Ascending aorta (tissue), 2 donors: ENCODE measurements around the gene VWF. TPM values are rescaled to one million over a fixed set of nuclear protein-coding genes. Genes with fewer than 3 reads are reported as not detected.
"Not testable (repeated sequence)": the region's sequence is repeated elsewhere in the genome, so short reads cannot be mapped to it uniquely, and the experiment has no call there.

Source experiments
- DNase-seq, 2 donors: peaks; one replicate each; pipeline ENCODE4 v3.0.0-alpha.2; 2019; ENCODE audit warnings: low spot score in 2 of 2
- H3K27ac ChIP-seq, 2 donors: fragments of 200-600 bp; sonication (generic); one replicate each; pipeline ENCODE4 v1.5.1; 2016 to 2017; ENCODE audit warnings: mild to moderate bottlenecking in 1 of 2
- H3K27me3 ChIP-seq: fragments of 200-600 bp; sonication (generic); one replicate; pipeline ENCODE4 v1.5.1; 2017
- H3K36me3 ChIP-seq, 2 donors: fragments of 200-600 bp; sonication (generic); one replicate each; pipeline ENCODE4 v1.5.1; 2016
- H3K4me1 ChIP-seq, 2 donors: fragments of 200-600 bp; sonication (generic); one replicate each; pipeline ENCODE4 v1.5.1; 2016 to 2017; ENCODE audit warnings: mild to moderate bottlenecking in 1 of 2
- H3K4me3 ChIP-seq, 2 donors: fragments of 200-600 bp; sonication (generic); one replicate each; pipeline ENCODE4 v1.5.1; 2016 to 2017; ENCODE audit warnings: mild to moderate bottlenecking in 1 of 2
- H3K9me3 ChIP-seq, 2 donors: fragments of 200-600 bp; sonication (generic); one replicate each; pipeline ENCODE4 v1.5.1; 2016
- intact Hi-C: fragments of 100-400 bp; cut with DNase I; formaldehyde crosslinking; loops from one replicate; pipeline ENCODE4 v1.15.1; 2023
- total RNA-seq: library from RNA; depleted of rRNA; stranded (reverse); fragments of >200 nt; gene quantifications from one replicate; pipeline ENCODE4 v1.1.0, GENCODE V29; 2016
- TF ChIP-seq, protein P1 (sequence below), 3 experiments: fragments of 200-600 bp in 2 of 3; fragments of 450-650 bp in 1 of 3; sonication (generic) in 2 of 3; IDR thresholded peaks; one replicate each; pipeline ENCODE4 v1.5.1; 2016 to 2019; ENCODE audit warnings: antibody characterized with exemption in 3 of 3, mild to moderate bottlenecking in 1 of 3, moderate library complexity in 1 of 3

VWF gene
- total RNA-seq, 1 donor from 2014 or later: 1,026 TPM

DNA sequence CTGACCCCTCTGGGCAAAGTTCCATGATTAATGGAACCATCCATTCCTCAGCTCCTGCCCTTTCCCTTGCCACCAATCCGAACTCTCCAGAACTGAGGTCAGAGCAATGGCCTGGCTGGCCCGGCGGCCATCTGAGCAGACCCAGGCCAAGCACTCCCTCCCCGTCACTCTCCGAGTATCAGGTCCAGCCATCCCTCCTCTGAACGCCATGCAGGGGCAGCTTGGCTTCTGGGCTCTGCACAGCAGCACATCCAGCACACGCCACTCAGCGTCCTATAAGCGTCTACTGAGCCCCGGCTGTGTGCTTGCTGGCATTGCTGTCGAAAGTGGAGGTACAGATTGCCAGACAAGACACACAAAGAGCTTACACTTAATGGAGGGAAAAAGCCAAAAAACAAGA is 34.3 kb upstream of the VWF start:
- H3K4me3 ChIP-seq: no peak overlapping the region
- H3K36me3 ChIP-seq: no peaks in the 10 kb centered on the region
- DNase-seq: peak in 1 of 2 donors; percentile 60
- H3K9me3 ChIP-seq: no peaks in the 10 kb centered on the region
- intact Hi-C loops: no loop called here
- H3K4me1 ChIP-seq: no peaks in the 10 kb centered on the region
- H3K27ac ChIP-seq: no peak overlapping the region
- TF ChIP-seq, protein P1, sequence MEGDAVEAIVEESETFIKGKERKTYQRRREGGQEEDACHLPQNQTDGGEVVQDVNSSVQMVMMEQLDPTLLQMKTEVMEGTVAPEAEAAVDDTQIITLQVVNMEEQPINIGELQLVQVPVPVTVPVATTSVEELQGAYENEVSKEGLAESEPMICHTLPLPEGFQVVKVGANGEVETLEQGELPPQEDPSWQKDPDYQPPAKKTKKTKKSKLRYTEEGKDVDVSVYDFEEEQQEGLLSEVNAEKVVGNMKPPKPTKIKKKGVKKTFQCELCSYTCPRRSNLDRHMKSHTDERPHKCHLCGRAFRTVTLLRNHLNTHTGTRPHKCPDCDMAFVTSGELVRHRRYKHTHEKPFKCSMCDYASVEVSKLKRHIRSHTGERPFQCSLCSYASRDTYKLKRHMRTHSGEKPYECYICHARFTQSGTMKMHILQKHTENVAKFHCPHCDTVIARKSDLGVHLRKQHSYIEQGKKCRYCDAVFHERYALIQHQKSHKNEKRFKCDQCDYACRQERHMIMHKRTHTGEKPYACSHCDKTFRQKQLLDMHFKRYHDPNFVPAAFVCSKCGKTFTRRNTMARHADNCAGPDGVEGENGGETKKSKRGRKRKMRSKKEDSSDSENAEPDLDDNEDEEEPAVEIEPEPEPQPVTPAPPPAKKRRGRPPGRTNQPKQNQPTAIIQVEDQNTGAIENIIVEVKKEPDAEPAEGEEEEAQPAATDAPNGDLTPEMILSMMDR (IDR thresholded peaks at IDR 0.05): no peak
- no peaks in the 10 kb centered on the region for H3K27me3 ChIP-seq

DNA sequence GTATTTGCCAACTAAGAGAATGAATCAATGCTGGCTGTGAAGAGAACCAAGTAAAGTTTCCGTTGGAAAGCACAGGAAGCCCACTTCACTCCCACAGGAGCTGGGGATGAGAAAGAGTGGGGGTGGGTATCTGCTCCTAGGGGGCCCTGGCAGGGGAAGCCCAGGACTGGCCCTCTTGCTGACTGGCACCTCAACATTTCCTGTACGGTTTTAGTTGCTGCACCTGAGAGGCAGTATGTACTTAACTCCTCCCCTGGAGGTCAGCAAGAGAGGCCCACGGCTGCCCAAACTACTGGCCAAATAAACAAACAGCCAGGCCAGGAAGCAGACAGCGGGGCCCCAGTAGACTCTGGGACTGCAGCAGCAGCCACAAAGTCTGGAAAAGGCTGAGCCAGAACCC is 33.8 kb upstream of the VWF start:
- Histone ChIP-seq H3K4me1 (no peaks in the 10 kb centered on the region), H3K4me3 (no peak overlapping the region), H3K27me3 (no peaks in the 10 kb centered on the region), H3K36me3 (no peaks in the 10 kb centered on the region), H3K27ac (no peak overlapping the region), H3K9me3 (no peaks in the 10 kb centered on the region)
- peak in 1 of 2 donors; percentile 42 for DNase-seq
- TF ChIP-seq, protein P1 (IDR thresholded peaks at IDR 0.05): no peak
- intact Hi-C loops: no loop called here

DNA sequence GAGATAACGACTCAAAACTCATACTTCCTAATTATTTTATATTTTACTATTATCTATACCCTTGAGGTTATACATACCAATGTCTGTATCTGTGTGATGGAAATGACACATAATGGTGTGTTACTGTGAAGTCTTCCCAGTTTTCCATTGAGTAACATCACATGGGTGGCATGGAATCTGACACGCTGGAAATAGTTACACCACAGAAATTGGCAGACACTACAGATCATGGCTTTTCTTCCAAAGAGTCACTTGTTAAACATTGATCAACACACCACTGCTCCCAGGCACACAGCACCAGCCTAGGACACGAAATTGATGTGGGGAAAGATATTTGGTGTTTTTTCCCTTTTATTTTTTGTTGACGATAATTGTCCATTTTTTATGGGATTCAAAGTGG is 33.0 kb upstream of the VWF start:
- intact Hi-C loops: no loop called here
- no peaks in the 10 kb centered on the region for H3K36me3 ChIP-seq
- peak in 1 of 2 donors; percentile 12 for DNase-seq
- no peaks in the 10 kb centered on the region for H3K4me1 ChIP-seq
- TF ChIP-seq, protein P1 (IDR thresholded peaks at IDR 0.05): no peak
- H3K9me3 ChIP-seq: no peaks in the 10 kb centered on the region
- no peak overlapping the region for H3K27ac ChIP-seq
- no peaks in the 10 kb centered on the region for H3K27me3 ChIP-seq
- no peak overlapping the region for H3K4me3 ChIP-seq

DNA sequence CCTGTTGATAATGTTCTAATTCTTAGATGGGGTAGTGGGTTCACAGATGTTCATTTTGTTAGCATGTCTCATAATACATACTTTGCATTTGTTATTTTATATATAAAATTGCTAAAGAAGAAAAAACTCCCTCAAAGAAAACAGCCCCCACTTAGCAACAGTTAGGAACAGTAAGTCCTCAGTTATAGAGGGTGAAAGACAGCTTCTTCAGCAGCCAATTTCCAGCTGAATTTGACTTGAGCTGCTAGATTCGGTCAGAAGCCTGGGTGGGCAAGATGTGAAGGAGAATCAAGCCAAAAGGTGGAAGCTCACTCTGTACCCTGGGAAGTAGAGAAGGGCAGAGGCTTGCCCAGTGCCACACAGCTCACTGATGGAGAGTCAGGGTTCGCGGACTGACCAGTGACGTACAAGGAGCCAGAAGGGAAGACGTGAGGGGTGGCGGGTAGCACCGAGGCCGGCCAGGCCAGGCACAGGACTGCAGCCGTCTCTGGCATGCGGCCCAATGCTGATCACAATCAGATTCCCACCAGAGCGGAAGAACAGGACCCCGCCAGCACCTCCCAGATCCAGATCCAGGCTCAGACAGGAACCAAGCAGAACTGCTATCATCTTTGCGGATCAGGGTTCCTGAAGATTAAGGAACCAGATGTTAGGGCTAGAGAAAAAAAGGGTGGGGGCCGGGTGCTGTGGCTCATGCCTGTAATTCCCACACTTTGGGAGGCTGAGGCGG is 30.4 kb upstream of the VWF start:
- no peaks in the 10 kb centered on the region for H3K4me1 ChIP-seq
- DNase-seq: peak in 1 of 2 donors; percentile 67
- no peaks in the 10 kb centered on the region for H3K36me3 ChIP-seq
- H3K4me3 ChIP-seq: no peak overlapping the region
- TF ChIP-seq, protein P1 (IDR thresholded peaks at IDR 0.05): no peak
- no peak overlapping the region for H3K27ac ChIP-seq
- intact Hi-C loops: no loop called here
- H3K27me3 ChIP-seq: no peaks in the 10 kb centered on the region
- no peaks in the 10 kb centered on the region for H3K9me3 ChIP-seq

DNA sequence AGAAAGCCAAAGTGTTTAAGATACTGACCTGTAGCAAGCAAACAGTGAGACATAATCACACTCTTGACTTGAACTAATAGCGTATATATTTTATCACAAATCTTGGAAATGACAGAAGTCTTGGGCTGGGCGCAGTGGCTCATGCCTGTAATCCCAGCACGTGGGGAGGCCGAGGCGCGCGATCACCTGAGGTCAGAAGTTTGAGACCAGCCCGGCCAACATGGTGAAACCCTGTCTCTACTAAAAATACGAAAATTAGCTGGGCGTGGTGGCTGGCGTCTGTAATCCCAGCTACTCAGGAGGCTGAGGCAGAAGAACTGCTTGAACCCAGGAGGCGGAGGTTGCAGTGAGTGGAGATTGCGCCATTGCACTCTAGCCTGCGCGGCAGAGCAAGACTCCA is 24.3 kb upstream of the VWF start:
- H3K36me3 ChIP-seq, H3K4me1 ChIP-seq, H3K9me3 ChIP-seq, H3K27ac ChIP-seq, H3K4me3 ChIP-seq, H3K27me3 ChIP-seq: not testable (repeated sequence)
- DNase-seq: peak in 1 of 2 donors; percentile 59
- intact Hi-C loops: loop anchor here (5.0 kb wide), 1 partner anchor 56 kb away; no protein-coding TSS in a partner anchor

DNA sequence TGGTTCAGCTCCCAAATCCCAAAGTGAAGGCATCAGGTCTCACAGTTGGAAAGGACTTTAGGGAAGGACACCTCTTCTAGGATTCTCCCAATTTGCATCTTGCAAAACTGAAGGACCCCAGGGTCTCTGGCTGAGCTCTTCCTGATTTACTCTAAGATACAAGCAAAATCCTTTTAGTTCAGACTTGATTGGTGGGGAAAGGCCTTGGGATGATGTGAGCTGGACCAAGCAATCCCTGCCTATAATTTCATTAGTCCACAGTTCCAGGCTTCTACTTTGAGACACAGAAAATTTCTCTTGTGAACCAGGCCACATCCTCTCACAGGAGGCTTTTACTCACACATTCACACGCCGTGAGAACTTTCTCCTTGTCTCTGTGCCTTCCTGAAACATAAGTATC is 23.6 kb upstream of the VWF start:
- intact Hi-C loops: loop anchor here (5.0 kb wide), 1 partner anchor 56 kb away; no protein-coding TSS in a partner anchor
- no peaks in the 10 kb centered on the region for H3K36me3 ChIP-seq

More for the DNA sequence above, 23.6 kb upstream of the VWF start:
- H3K9me3 ChIP-seq: no peaks in the 10 kb centered on the region
- peak in 1 of 2 donors; percentile 4 for DNase-seq
- no peaks in the 10 kb centered on the region for H3K4me1 ChIP-seq
- H3K4me3 ChIP-seq: no peak overlapping the region
- no peak overlapping the region for H3K27ac ChIP-seq
- TF ChIP-seq, protein P1 (IDR thresholded peaks at IDR 0.05): no peak
- H3K27me3 ChIP-seq: no peaks in the 10 kb centered on the region
